Hematopoietic multipotent progenitor cell (in vitro differentiated cells): ENCODE data around the gene MASTL. TPM values are rescaled to one million over a fixed set of nuclear protein-coding genes. Genes with fewer than 3 reads are reported as not detected.
"Not testable (repeated sequence)": the region's sequence is repeated elsewhere in the genome, so short reads cannot be mapped to it uniquely, and the experiment has no call there.

Source experiments
- DNase-seq, 3 donors: peaks; one replicate each; pipeline ENCODE4 v3.0.0-alpha.2; 2011 to 2015; ENCODE audit warnings: low read depth in 2 of 3, low spot score in 2 of 3
- total RNA-seq: library from RNA; depleted of rRNA; stranded (reverse); fragments of >200 nt; gene quantifications from one replicate; pipeline ENCODE4 v1.2.3, GENCODE V29; 2012

Gene MASTL
- total RNA-seq, result 4.6 TPM

GRCh38 chr10:27155066-27155754 is at the start of gene MASTL:
MASTL (plus strand) TSS chr10:27155352; CDS start chr10:27155427, 75 bp downstream.
- peak; percentile 92 to 97 (median 95) for DNase-seq

GRCh38 chr10:27108165-27108564 is 47.0 kb upstream of the MASTL start:
- DNase-seq, result no peak

- DNase-seq, result no peak
Measured at GRCh38 chr10:27134371-27134770, 20.8 kb upstream of the MASTL start.

GRCh38 chr10:27138277-27138676 is 16.9 kb upstream of the MASTL start:
- DNase-seq, result no peak

- DNase-seq, result no peak
Measured at GRCh38 chr10:27143686-27144085, 11.5 kb upstream of the MASTL start.

- no peak for DNase-seq
Measured at GRCh38 chr10:27145937-27146336, 9.2 kb upstream of the MASTL start.

- DNase-seq, result no peak
Measured at GRCh38 chr10:27147701-27148100, 7.5 kb upstream of the MASTL start.

- no peak for DNase-seq
Measured at GRCh38 chr10:27150261-27150660, 4.9 kb upstream of the MASTL start.

GRCh38 chr10:27152687-27153086 is 2.5 kb upstream of the MASTL start:
- no peak for DNase-seq

- no peak for DNase-seq
Measured at GRCh38 chr10:27153329-27153728, 1.8 kb upstream of the MASTL start.

- no peak for DNase-seq
Measured at GRCh38 chr10:27153845-27154193, 1.3 kb upstream of the MASTL start.

GRCh38 chr10:27156566-27156965 is 1.4 kb downstream of the MASTL start:
- DNase-seq, result not testable (repeated sequence)

GRCh38 chr10:27157150-27157549 is 2.0 kb downstream of the MASTL start:
- no peak for DNase-seq

- DNase-seq, result no peak
Measured at GRCh38 chr10:27158421-27158820, 3.3 kb downstream of the MASTL start.

- no peak for DNase-seq
Measured at GRCh38 chr10:27169849-27170248, 14.7 kb downstream of the MASTL start.

- DNase-seq, result no peak
Measured at GRCh38 chr10:27188259-27188658, 33.1 kb downstream of the MASTL start.

GRCh38 chr10:27188897-27189296 is 33.7 kb downstream of the MASTL start:
- DNase-seq, result no peak

GRCh38 chr10:27190508-27190907 is 35.4 kb downstream of the MASTL start:
- DNase-seq, result no peak

GRCh38 chr10:27192284-27192683 is 37.1 kb downstream of the MASTL start:
- DNase-seq, result no peak

- no peak for DNase-seq
Measured at GRCh38 chr10:27197980-27198620, 42.9 kb downstream of the MASTL start.

GRCh38 chr10:27203806-27204205 is 48.7 kb downstream of the MASTL start:
- no peak for DNase-seq

GRCh38 chr10:27207350-27207749 is 52.2 kb downstream of the MASTL start:
- no peak for DNase-seq

GRCh38 chr10:27223964-27224363 is 68.8 kb downstream of the MASTL start:
- DNase-seq, result peak; percentile 29 to 71 (median 43)
